Mesendoderm (in vitro differentiated cells): ENCODE results near the gene SYT7.

ENCODE experiments used
- DNase-seq: peaks from one replicate; pipeline ENCODE4 v3.0.0; 2013
- H2AK5ac ChIP-seq: 2 replicates; pipeline ENCODE4 v1.6.1; 2013; ENCODE audit warnings: low read length, inconsistent platforms
- H2BK120ac ChIP-seq: 2 replicates; pipeline ENCODE4 v1.6.1; 2013; ENCODE audit warnings: low read depth, mild to moderate bottlenecking, low read length, moderate library complexity, mixed read lengths
- H2BK15ac ChIP-seq: replicated peaks from 2 replicates; pipeline ENCODE4 v1.6.1; 2013; ENCODE audit warnings: low read depth, mild to moderate bottlenecking, moderate library complexity
- H2BK5ac ChIP-seq: 2 replicates; pipeline ENCODE4 v1.6.1; 2013; ENCODE audit warnings: low read length, inconsistent platforms
- H3K18ac ChIP-seq: 2 replicates; pipeline ENCODE4 v1.6.1; 2013; ENCODE audit warnings: mild to moderate bottlenecking, low read length, mixed read lengths
- H3K23ac ChIP-seq: one replicate; pipeline ENCODE4 v1.6.1; 2013; ENCODE audit warnings: low read length
- H3K27ac ChIP-seq: 2 replicates; pipeline ENCODE4 v1.5.1; 2013; ENCODE audit warnings: low read depth, mild to moderate bottlenecking, inconsistent platforms, low read length, moderate library complexity
- H3K27me3 ChIP-seq: 2 replicates; pipeline ENCODE4 v1.6.1; 2013; ENCODE audit warnings: low read length, control low read depth, mild to moderate bottlenecking, inconsistent platforms; ENCODE audit not compliant: insufficient read depth, poor library complexity
- H3K36me3 ChIP-seq: 2 replicates; pipeline ENCODE4 v1.6.1; 2013; ENCODE audit warnings: low read length, inconsistent platforms; ENCODE audit not compliant: control insufficient read depth, insufficient read depth
- H3K4ac ChIP-seq: one replicate; pipeline ENCODE4 v1.6.1; 2013; ENCODE audit warnings: low read depth, mild to moderate bottlenecking, low read length, moderate library complexity
- H3K4me1 ChIP-seq: 2 replicates; pipeline ENCODE4 v1.6.1; 2013; ENCODE audit warnings: low read depth, low read length, inconsistent platforms; ENCODE audit not compliant: control insufficient read depth
- H3K4me2 ChIP-seq: 2 replicates; pipeline ENCODE4 v1.6.1; 2013; ENCODE audit warnings: low read length
- H3K4me3 ChIP-seq: 2 replicates; pipeline ENCODE4 v1.5.1; 2013; ENCODE audit warnings: mild to moderate bottlenecking, low read length
- H3K56ac ChIP-seq: one replicate; pipeline ENCODE4 v1.6.1; 2013; ENCODE audit warnings: low read length
- H3K79me1 ChIP-seq: 2 replicates; pipeline ENCODE4 v1.6.1; 2013; ENCODE audit warnings: low read length, inconsistent platforms
- H3K79me2 ChIP-seq: 2 replicates; pipeline ENCODE4 v1.6.1; 2013; ENCODE audit warnings: mild to moderate bottlenecking, low read length; ENCODE audit not compliant: control insufficient read depth, insufficient read depth
- H3K9ac ChIP-seq: 2 replicates; pipeline ENCODE4 v1.6.1; 2013; ENCODE audit warnings: low read length, inconsistent platforms
- H4K5ac ChIP-seq: one replicate; pipeline ENCODE4 v1.6.1; 2013; ENCODE audit warnings: low read length
- H4K8ac ChIP-seq: one replicate; pipeline ENCODE4 v1.6.1; 2013; ENCODE audit warnings: low read depth, mild to moderate bottlenecking, control low read depth, low read length, moderate library complexity
- WGBS: extraction: QIAGEN DNeasy Blood & Tissue Kit; methylation state at CpG from one replicate; pipeline ENCODE4 v1.1.7; 2013; ENCODE audit warnings: low lambda C conversion rate, missing lambda C conversion rate; ENCODE audit not compliant: insufficient coverage; ENCODE audit errors: extremely low coverage; 5-methylcytosine and 5-hydroxymethylcytosine counted together

Gene SYT7

GRCh38 chr11:61507962-61508861 lies 72.7 kb downstream of the SYT7 start, which contains the start of gene LRRC10B:
Gene LRRC10B, plus strand, starts transcription at chr11:61508749. Its CDS starts 250 bp downstream, at chr11:61508999.
- Histone ChIP-seq H3K56ac (peak within 1 kb of the TSS; percentile 69), H3K23ac (no peak within 1 kb of the TSS), H3K18ac (no peak within 1 kb of the TSS), H3K4me3 (no peak within 1 kb of the TSS), H4K8ac (no peak within 1 kb of the TSS), H3K4me2 (peak within 1 kb of the TSS; percentile 94), H3K4me1 (no peaks in the 10 kb centered on the region), H3K27me3 (no peaks in the 10 kb centered on the region), H3K36me3 (no peaks in the 10 kb centered on the region), H4K5ac (no peak within 1 kb of the TSS), H2BK15ac (no peak within 1 kb of the TSS), H3K27ac (no peak within 1 kb of the TSS), H3K9ac (peak within 1 kb of the TSS; percentile 37), H2AK5ac (no peak within 1 kb of the TSS), H3K79me1 (no peaks in the 10 kb centered on the region), H2BK5ac (no peak within 1 kb of the TSS), H3K79me2 (no peaks in the 10 kb centered on the region), H3K4ac (no peak within 1 kb of the TSS), H2BK120ac (no peak within 1 kb of the TSS)
- peak; percentile 89 for DNase-seq
- WGBS = no CpG with 5 or more reads among the region's 74 CpGs

GRCh38 chr11:61507012-61507768 lies 73.7 kb downstream of the SYT7 start:
- no peak for DNase-seq
- Histone ChIP-seq H3K79me2 (no peaks in the 10 kb centered on the region), H3K4me3 (no peak overlapping the region), H3K36me3 (no peaks in the 10 kb centered on the region), H2BK120ac (no peak overlapping the region), H3K4me1 (no peaks in the 10 kb centered on the region), H3K27ac (no peak overlapping the region), H3K18ac (no peak overlapping the region), H4K5ac (no peak overlapping the region), H3K4me2 (no peak overlapping the region), H3K56ac (no peak overlapping the region), H2BK15ac (no peak overlapping the region), H3K9ac (no peak overlapping the region), H3K4ac (no peak overlapping the region), H2BK5ac (no peak overlapping the region), H3K23ac (no peak overlapping the region), H4K8ac (no peak overlapping the region), H3K27me3 (no peaks in the 10 kb centered on the region), H3K79me1 (no peaks in the 10 kb centered on the region), H2AK5ac (no peak overlapping the region)
- WGBS = no CpG with 5 or more reads among the region's 14 CpGs

GRCh38 chr11:61505640-61506155 lies 75.2 kb downstream of the SYT7 start:
- H4K5ac ChIP-seq = no peak overlapping the region
- no peak overlapping the region for H3K23ac ChIP-seq
- H3K56ac ChIP-seq = no peak overlapping the region
- DNase-seq = no peak
- no CpG with 5 or more reads among the region's 10 CpGs for WGBS
- H2AK5ac ChIP-seq = no peak overlapping the region
- H2BK15ac ChIP-seq = no peak overlapping the region
- no peaks in the 10 kb centered on the region for H3K36me3 ChIP-seq
- no peaks in the 10 kb centered on the region for H3K4me1 ChIP-seq
- H2BK120ac ChIP-seq = no peak overlapping the region
- no peaks in the 10 kb centered on the region for H3K27me3 ChIP-seq
- no peak overlapping the region for H3K18ac ChIP-seq
- no peak overlapping the region for H3K9ac ChIP-seq
- H3K27ac ChIP-seq = no peak overlapping the region
- H3K79me2 ChIP-seq = no peaks in the 10 kb centered on the region
- H3K79me1 ChIP-seq = no peaks in the 10 kb centered on the region
- H3K4ac ChIP-seq = no peak overlapping the region
- H3K4me3 ChIP-seq = no peak overlapping the region
- H4K8ac ChIP-seq = no peak overlapping the region
- H3K4me2 ChIP-seq = no peak overlapping the region
- H2BK5ac ChIP-seq = no peak overlapping the region

- Histone ChIP-seq H3K9ac (no peak overlapping the region), H4K5ac (no peak overlapping the region), H3K56ac (no peak overlapping the region), H3K79me2 (no peaks in the 10 kb centered on the region), H3K4ac (no peak overlapping the region), H2BK5ac (no peak overlapping the region), H3K23ac (no peak overlapping the region), H3K4me3 (no peak overlapping the region), H2BK15ac (no peak overlapping the region), H4K8ac (no peak overlapping the region), H3K79me1 (no peaks in the 10 kb centered on the region), H2AK5ac (no peak overlapping the region), H3K18ac (no peak overlapping the region), H3K27me3 (no peaks in the 10 kb centered on the region), H3K36me3 (no peaks in the 10 kb centered on the region), H2BK120ac (no peak overlapping the region), H3K4me2 (no peak overlapping the region), H3K4me1 (no peaks in the 10 kb centered on the region), H3K27ac (no peak overlapping the region)
- no CpG with 5 or more reads among the region's 5 CpGs for WGBS
- no peak for DNase-seq
These were observed 75.8 kb downstream of the SYT7 start for GRCh38 chr11:61505106-61505505.

GRCh38 chr11:61503135-61503770 lies 77.6 kb downstream of the SYT7 start:
- no peak for DNase-seq

More at GRCh38 chr11:61503135-61503770, 77.6 kb downstream of the SYT7 start:
- Histone ChIP-seq H3K23ac (no peak overlapping the region), H2AK5ac (no peak overlapping the region), H4K8ac (no peak overlapping the region), H2BK5ac (no peak overlapping the region), H3K27ac (no peak overlapping the region), H2BK15ac (no peak overlapping the region), H3K4me2 (no peak overlapping the region), H3K4ac (no peak overlapping the region), H3K36me3 (no peaks in the 10 kb centered on the region), H3K4me1 (no peaks in the 10 kb centered on the region), H2BK120ac (no peak overlapping the region), H3K79me2 (no peaks in the 10 kb centered on the region), H3K18ac (no peak overlapping the region), H3K56ac (no peak overlapping the region), H3K4me3 (no peak overlapping the region), H4K5ac (no peak overlapping the region), H3K79me1 (no peaks in the 10 kb centered on the region), H3K9ac (no peak overlapping the region), H3K27me3 (no peaks in the 10 kb centered on the region)
- WGBS = no CpG with 5 or more reads among the region's 8 CpGs
